Measurements from ENCODE around the gene DUOX1. TPM values are rescaled to one million over a fixed set of nuclear protein-coding genes. Genes with fewer than 3 reads are reported as not detected.

The DUOX1 gene
- polyA plus RNA-seq, 1 donor (not counting 4 experiments of a cell fraction or from before 2014, with no cell fraction given) = 16.3 TPM

- no peaks in the 10 kb centered on the region for H3K79me2 ChIP-seq (ENCODE audit: control insufficient read depth, insufficient read depth, low read length)
- H3K9me3 ChIP-seq (ENCODE audit: control insufficient read depth, low read depth, low read length) = no peaks in the 10 kb centered on the region
- H3K9ac ChIP-seq (ENCODE audit: control insufficient read depth, extremely low read depth, insufficient read depth, low read length) = no peak overlapping the region
- FAIRE-seq = peak; percentile 83
- DNase-seq (ENCODE audit: low read depth, low spot score) = peak; percentile 60
- H4K20me1 ChIP-seq (ENCODE audit: control insufficient read depth, extremely low read depth, insufficient read depth, low read length) = peaks cover 8% of the 10 kb centered on the region
- no peaks in the 10 kb centered on the region for H3K9me1 ChIP-seq (ENCODE audit: control insufficient read depth, extremely low read depth, insufficient read depth, low read length)
- H3K27me3 ChIP-seq (ENCODE audit: control insufficient read depth, extremely low read depth, insufficient read depth, low read length) = peaks cover 47% of the 10 kb centered on the region
- peaks cover 0 to 3% of the 10 kb centered on the region in 2 experiments for H3K36me3 ChIP-seq (ENCODE audit: control insufficient read depth in 2 of 2, extremely low read depth in 1 of 2, insufficient read depth in 2 of 2, low read length in 2 of 2)
- TF ChIP-seq EZH2 (IDR thresholded peaks at IDR 0.05; ENCODE audit: low read length) = no peak
- peak; percentile 99 to 100 (median 100) for TF ChIP-seq CTCF (optimal IDR thresholded peaks at IDR 0.05 in 1 of 3, IDR thresholded peaks at IDR 0.05 in 1 of 3, conservative IDR thresholded peaks at IDR 0.05 in 1 of 3; ENCODE audit: extremely low read depth in 1 of 3, insufficient read depth in 2 of 3, low read length in 3 of 3)
- H3K4me1 ChIP-seq (ENCODE audit: control insufficient read depth, extremely low read depth, insufficient read depth, low read length) = peaks cover 14% of the 10 kb centered on the region
- no peak overlapping the region for H3K27ac ChIP-seq (ENCODE audit: control insufficient read depth, insufficient read depth, low read length)
- H2AFZ ChIP-seq (ENCODE audit: control insufficient read depth, low read length) = no peak overlapping the region
- H3K4me2 ChIP-seq (ENCODE audit: control insufficient read depth, extremely low read depth, insufficient read depth, low read depth, low read length) = peak overlapping the region; percentile 48
- dilution Hi-C loops (cut with MboI; ENCODE audit: extremely low pct_ligation_motif_present, low sequenced_read_pairs) = no loop called here
- no peak overlapping the region for H3K4me3 ChIP-seq (ENCODE audit: control insufficient read depth in 2 of 3, extremely low read depth in 1 of 3, insufficient read depth in 2 of 3, low read depth in 1 of 3, low read length in 3 of 3)
Measured at GRCh38 chr15:45118131-45118588, 11.6 kb upstream of the DUOX1 start.

DNA sequence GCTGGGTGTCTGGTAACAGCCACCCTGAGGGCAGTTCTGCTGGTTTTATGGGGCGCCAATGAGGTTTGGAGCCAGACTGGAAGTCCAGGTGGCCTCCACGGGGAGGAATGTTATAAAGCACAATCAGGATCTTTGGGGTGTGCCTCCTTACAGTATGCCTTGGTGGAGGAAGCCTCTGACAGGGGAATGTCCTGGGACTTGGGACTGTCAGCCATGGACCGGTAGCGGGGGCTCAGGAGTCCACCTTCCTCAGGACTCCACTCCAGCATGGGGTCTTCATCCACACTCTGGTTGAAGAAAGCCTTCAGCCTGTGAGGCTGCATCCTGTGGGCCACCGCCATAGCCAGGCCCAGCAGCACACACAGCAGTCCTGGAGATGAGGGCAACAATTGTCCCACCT is 10.8 kb upstream of the DUOX1 start:
- Histone ChIP-seq H3K9ac (ENCODE audit: control insufficient read depth, extremely low read depth, insufficient read depth, low read length) (no peak overlapping the region), H3K4me1 (ENCODE audit: control insufficient read depth, extremely low read depth, insufficient read depth, low read length) (peaks cover 14% of the 10 kb centered on the region), H3K79me2 (ENCODE audit: control insufficient read depth, insufficient read depth, low read length) (no peaks in the 10 kb centered on the region), H2AFZ (ENCODE audit: control insufficient read depth, low read length) (no peak overlapping the region), H3K4me3 (ENCODE audit: control insufficient read depth in 2 of 3, extremely low read depth in 1 of 3, insufficient read depth in 2 of 3, low read depth in 1 of 3, low read length in 3 of 3) (no peak overlapping the region), H3K9me1 (ENCODE audit: control insufficient read depth, extremely low read depth, insufficient read depth, low read length) (no peaks in the 10 kb centered on the region), H4K20me1 (ENCODE audit: control insufficient read depth, extremely low read depth, insufficient read depth, low read length) (peaks cover 6% of the 10 kb centered on the region), H3K27me3 (ENCODE audit: control insufficient read depth, extremely low read depth, insufficient read depth, low read length) (peaks cover 39% of the 10 kb centered on the region), H3K9me3 (ENCODE audit: control insufficient read depth, low read depth, low read length) (no peaks in the 10 kb centered on the region), H3K27ac (ENCODE audit: control insufficient read depth, insufficient read depth, low read length) (no peak overlapping the region), H3K36me3 (ENCODE audit: control insufficient read depth in 2 of 2, extremely low read depth in 1 of 2, insufficient read depth in 2 of 2, low read length in 2 of 2) (peaks cover 0 to 3% of the 10 kb centered on the region in 2 experiments), H3K4me2 (ENCODE audit: control insufficient read depth, extremely low read depth, insufficient read depth, low read depth, low read length) (no peak overlapping the region)
- DNase-seq (ENCODE audit: low read depth, low spot score) = no peak
- dilution Hi-C loops (cut with MboI; ENCODE audit: extremely low pct_ligation_motif_present, low sequenced_read_pairs) = no loop called here
- no peak for TF ChIP-seq CTCF (optimal IDR thresholded peaks at IDR 0.05 in 1 of 3, IDR thresholded peaks at IDR 0.05 in 1 of 3, conservative IDR thresholded peaks at IDR 0.05 in 1 of 3; ENCODE audit: extremely low read depth in 1 of 3, insufficient read depth in 2 of 3, low read length in 3 of 3)
- TF ChIP-seq EZH2 (IDR thresholded peaks at IDR 0.05; ENCODE audit: low read length) = no peak
- FAIRE-seq = no peak

Measured in keratinocyte (primary cell).